GM21717 (cell line): Measurements from ENCODE around the gene S100A5.
"Not testable (repeated sequence)": the region's sequence is repeated elsewhere in the genome, so short reads cannot be mapped to it uniquely, and the experiment has no call there.

Experiments used
- ATAC-seq: cut with Tn5 transposase; IDR thresholded peaks from one replicate; pipeline ENCODE4 v1.9.1; 2021; ENCODE audit warnings: mild to moderate bottlenecking, moderate library complexity; ENCODE audit not compliant: unreplicated experiment

S100A5 gene

DNA sequence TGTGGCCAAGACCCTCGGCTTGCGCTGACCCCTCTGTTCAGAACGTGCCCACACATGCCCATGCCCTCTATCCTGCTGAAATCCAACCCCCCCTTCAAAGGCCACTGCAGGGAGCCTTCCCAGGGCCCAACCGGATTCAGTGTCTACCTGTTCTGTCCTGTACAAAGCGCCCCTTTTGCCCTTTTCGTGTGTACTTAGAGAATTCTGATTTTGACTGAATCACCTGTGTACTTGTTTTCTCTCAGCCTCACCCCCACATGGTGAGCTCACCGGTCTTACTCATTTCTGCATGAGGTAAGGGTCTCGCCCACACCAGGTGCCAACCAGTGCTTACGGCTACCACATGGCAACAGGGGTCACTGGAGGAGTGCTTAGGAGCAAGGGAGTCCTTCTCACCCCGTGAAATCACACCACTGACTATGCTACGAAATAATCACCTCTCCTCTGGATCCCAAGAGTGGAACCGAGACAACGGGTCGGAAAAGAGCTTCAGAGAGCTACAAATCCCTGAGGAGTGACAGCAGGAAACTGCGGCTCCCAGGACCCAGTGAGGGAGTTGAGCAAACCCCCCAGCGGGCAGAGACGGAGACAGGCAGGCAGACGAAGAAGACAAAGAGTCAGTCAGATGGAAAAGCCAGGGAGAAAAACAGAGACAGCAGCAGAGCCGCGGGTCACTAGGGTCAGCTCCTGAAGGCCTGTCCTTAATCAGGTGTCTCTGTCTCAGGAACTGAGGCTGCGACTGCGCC is 27.1 kb upstream of the S100A5 start:
- no peak for ATAC-seq

DNA sequence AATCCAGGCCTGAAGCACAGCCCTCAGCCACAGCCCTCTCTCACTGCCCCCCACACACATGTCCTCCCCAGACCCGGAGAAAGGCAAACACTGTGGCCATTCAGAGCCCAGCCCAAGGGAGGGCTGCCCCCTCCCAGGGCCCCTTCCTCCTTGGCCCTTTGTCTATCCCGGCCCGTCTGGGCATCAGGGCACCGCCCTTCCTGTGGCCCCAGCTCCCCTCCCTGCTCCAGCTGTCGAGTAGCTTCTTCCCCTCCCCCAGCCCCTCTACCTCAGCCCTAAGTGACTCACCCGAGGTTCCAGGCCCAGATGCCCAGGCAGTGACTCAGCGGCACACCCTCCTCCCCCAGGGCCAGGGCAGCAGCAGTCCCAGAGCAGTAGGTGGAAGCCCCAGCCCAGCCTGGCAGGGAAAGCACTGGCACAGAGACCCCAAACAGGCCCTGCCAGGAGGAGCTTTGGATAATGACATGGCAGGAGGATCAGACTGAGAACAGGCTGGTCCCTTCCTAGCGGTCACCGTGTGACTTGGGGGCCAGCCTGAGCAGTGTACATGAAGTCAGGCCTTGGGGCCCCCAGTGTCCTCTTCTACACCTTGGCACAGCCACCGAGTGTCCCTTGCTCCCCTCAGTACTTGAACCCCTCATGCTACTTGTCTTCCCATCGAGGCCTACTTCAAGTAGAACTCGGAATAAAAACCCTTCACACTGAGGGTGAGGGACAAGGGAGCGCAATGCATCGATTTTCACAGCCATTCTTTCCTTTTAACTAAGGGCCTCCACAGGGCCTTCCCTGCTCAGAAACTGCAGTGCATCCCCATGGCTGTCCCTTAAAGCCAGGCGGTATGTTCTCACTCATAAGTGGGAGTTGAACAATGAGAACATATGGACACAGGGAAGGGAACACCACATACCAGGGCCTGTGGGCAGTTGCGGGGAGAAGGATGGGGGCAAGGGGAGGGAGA is 26.0 kb upstream of the S100A5 start:
- no peak for ATAC-seq

DNA sequence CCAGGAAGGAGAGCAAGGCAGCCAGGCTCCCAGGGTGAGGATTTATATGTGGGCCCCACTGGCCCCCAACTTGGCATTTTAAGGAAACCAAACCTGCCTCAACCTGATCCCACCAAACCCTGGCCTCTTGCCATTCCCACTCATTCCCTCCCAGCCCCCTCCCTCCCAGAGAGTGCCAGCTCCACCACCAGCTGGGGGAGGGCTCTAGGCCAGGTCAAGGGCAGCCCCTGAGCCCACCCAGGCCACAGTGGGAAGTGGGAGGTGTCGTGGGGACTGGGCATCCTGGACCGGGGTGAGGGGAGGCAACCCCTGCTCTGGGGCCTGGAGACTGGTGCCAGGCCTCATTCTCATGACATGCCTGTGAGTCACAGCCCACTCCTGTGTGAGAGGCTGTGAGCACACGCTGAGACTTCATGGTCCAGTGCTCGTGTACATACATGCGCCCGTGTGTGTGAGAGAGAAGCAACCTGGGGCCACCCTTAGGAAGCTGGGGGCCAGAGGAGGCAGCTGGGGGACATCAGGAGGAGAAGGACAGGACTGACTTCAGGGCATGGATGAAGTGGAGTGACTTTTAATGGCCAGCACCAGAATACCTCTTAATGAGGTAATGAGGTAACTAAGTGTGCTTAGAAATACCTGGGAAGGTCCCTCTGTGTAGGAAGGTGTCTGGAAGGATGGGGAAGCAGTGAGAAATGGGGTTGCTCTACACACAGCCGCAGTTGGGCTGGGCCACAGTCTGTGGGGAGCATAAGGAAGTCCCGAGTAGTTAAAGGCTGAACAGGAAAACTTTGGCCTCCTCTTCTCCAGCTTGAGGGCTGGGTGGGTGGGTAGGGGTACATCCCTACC is 25.0 kb upstream of the S100A5 start, which contains the start of gene S100A2:
TSS of gene S100A2 (minus strand) at position 316 of the 846 bp plus-strand sequence. CDS start 1,967 bp downstream, outside the sequence.
- ATAC-seq: no peak

DNA sequence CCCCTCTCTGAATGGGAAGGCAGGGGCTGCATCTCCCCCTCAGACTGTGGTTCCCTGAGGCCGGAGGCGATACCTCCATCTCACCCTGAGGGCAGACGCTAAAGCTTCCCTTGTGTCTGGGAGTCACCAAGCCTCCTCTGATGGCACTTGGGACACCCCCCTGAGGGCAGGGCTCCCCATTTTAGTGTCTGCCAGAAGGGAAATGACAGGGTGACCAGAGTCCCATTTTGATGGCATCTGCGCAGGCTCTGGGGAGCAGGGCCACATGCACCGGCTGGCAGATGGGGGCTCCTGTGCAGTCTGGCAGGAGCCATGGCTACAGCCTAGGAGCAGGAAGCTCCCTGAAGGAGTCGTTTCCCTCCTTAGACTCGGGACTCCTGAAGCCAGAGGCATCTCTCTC is 23.3 kb upstream of the S100A5 start:
- no peak for ATAC-seq

DNA sequence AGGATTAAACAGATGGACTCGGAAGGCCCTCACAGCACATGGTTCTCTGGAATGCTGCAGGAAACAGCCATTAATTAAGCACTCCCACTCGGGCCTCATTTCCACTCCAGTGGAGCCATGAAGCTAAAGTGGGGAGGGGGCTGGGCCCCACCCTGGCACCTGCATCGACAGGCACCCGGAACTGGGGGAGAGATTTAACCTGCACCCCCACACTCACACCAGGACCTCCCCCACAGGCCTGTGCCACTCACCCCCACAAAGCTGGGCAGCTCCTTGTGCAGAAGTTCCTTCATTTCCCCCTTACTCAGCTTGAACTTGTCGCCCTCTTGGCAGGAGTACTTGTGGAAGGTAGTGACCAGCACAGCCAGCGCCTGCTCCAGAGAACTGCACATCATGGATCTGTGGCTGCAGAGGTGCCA is 22.8 kb upstream of the S100A5 start:
- no peak for ATAC-seq

DNA sequence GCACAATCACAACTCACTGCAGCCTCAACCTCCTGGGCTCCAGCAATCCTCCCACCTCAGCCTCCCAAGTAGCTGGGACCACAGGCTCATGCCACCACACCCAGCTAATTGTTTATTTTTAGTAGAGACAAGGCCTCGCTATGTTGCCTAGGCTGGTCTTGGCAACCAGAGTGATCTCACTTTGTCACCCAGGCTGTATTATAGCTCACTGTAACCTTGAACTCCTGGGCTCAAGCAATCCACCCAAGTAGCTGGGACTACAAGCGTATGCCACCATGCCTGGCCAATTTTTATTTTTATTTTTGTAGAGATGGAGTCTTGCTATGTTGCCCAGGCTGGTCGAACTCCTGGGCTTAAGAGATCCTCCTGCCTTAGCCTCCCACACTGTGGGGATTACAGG is 21.3 kb upstream of the S100A5 start:
- ATAC-seq: not testable (repeated sequence)

DNA sequence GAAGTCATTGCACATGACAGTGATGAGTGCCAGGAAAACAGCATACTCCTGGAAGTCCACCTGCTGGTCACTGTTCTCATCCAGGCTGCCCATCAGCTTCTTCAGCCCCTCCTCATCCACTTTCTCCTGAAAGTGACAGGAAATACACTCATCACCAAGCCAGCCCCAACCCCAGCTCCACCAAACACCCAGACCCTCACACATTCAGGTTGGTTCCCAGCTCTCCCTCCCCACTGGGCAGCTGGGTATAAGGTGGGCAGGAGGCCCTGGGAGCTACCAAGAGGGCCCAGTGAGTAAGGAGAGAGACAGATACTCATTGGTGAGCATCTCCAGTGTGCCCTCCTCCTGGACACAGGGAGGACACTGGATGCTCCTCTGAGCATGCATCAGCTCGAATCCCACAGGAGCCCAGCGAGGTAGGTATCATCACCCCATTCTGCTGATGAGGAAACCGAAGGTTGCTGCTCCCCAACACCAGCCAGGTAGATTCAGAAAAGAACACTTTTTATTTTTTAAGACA is 20.8 kb upstream of the S100A5 start:
- ATAC-seq: no peak

DNA sequence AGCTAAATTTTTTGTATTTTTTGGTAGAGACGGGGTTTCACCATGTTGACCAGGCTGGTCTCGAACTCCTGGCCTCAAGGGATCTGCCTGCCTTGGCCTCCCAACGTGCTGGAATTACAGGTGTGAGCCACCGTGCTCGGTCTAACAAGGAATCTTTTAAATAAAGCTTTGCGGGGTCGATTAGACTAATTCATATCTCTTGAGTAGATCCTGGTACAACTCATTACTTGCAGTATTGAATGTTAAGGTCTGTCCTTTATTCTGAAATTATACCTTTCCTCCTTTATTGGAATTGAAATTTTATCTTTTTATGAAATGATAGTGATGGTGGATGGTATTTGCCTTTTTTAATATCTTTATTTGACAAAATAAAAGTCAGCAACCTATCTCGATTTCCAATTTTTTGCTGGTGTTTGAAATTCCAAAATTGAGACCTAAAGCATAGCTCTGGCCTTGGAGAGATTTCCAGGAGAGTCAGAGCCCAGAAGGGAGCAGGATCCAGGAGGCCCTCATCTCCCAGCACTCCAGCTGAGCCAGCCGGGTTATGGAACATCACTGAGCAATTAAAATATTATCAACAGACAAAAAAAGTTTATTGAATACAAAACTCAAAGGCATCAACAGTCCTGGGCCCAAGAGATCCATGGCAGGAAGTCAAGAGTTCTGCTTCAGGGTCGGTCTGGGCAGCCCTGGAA is 20.2 kb upstream of the S100A5 start:
- ATAC-seq: no peak

DNA sequence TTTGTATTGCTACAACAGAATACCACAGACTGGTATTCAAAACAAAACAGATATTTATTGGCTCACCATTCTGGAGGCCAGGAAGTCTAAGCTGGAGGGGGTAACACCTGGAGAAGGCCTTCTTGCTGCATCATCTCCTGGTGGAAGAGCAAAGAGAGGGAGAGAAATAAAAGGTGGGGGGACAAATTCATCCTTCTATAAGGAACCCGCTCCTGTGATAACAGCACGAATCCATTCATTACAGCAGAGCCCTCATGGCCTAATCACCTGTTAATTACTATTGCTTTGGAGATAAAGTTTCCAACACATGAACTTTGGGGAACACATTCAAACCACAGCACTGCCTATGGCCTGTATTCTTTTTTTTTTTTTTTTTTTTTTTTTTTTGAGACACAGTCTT is 19.5 kb upstream of the S100A5 start:
- no peak for ATAC-seq

DNA sequence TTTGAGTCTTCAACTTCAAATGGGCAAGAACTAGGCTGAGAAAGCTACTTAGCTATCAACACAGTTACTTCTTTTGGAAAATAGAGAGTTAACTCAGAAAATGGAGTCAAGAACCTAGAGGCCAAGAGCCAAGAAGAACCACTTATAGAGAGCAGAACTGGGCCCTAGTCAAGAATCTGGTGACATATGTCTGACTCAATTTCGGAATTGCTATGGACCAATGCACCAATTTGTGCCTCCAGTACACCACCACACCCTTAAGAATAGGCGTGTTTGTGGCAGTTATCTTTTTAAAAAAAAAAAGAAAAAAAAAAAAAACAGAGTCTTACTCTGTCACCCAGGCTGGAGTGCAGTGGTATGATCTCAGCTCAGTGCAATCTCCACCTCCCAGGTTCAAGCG is 17.1 kb upstream of the S100A5 start:
- no peak for ATAC-seq

DNA sequence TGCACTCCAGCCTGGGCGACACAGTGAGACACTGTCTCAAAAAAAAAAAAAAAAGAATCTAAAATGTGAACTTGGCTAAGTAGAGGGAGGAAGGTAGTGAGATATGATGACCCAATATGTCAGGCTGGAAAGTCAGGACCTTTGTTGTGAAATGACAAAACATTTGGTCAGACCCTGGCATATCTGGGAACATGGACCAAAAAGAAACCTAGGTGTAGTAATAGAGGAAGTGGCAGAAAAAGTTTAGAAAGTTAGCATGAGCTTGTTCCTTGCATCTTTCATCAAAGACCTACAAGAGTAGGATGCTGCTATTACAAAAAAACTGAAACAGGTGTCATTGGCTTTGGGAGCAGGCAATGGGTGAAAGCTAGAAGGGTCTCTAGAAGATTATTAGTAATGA is 15.6 kb upstream of the S100A5 start:
- ATAC-seq: no peak

DNA sequence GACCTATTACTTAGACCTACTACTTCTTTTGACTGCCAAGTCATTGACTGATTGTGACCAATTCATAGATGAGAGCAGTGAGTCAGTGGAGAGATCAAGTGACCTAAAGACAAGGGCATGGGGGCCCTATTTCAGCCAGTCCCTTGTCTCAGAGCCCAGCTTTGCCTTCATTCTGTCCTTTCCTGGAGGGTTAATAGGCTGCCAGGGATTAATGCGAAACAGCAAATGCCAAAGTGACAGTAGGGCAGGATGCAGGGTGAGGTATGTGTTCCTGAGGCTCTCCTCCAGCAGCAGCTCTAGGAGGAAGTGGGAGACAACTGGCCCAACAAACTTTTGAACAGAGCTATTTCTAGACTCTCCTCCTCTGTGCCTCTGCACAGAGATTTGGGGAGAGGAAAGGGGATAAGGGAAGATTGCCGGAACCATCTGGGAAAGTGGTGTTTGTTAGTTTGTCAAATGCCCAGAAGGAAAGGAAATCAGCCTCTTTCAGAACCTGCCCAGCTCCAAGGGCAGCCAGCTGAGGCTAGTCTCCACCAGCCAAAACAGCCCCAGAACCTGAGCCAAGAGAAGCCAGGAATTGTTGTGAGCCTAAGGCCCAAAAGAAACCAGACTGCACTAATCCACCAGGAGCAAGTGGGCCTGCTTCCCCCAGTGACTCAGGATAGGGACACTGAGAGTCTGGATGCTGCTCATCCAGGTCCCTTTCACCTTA is 13.3 kb upstream of the S100A5 start:
- no peak for ATAC-seq

DNA sequence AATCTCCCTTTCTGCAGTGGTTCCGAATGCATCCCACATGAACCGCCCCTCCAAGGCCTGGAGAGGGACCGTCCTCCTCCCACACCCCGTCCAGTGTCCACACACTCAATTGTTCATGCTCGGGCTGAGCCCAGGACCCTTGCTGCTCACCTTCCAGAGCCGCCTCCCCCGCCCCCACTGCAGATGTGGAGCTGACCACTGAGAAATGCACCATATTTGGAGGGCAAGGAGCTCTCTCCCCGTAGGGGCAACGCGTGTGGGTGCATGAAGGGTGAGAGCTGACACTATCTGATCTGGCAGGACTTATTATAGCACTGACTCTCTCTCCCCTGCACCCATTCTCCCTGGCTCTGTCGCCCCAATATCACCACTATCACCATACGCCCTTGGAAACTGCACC is 12.4 kb upstream of the S100A5 start:
- ATAC-seq: no peak

DNA sequence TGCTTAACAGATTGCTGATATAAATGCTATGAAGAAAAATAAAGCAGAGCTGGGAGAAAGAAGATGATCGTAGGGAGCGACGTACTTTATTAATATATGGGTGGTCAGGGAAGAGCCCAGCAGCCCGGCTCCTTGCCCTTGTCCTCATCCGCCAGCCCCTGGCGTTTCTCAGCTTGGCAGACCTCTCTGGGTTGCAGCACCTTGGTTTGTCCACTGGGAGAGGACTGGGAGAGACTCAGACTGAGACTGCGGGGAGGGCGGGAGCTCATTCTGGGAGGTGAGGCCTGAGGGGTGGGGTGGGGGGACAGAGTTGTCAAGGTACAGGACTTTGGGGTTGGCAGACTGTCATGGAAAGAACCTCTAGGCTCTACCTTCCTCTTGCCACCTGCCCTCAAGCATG is 11.6 kb upstream of the S100A5 start:
- no peak for ATAC-seq

DNA sequence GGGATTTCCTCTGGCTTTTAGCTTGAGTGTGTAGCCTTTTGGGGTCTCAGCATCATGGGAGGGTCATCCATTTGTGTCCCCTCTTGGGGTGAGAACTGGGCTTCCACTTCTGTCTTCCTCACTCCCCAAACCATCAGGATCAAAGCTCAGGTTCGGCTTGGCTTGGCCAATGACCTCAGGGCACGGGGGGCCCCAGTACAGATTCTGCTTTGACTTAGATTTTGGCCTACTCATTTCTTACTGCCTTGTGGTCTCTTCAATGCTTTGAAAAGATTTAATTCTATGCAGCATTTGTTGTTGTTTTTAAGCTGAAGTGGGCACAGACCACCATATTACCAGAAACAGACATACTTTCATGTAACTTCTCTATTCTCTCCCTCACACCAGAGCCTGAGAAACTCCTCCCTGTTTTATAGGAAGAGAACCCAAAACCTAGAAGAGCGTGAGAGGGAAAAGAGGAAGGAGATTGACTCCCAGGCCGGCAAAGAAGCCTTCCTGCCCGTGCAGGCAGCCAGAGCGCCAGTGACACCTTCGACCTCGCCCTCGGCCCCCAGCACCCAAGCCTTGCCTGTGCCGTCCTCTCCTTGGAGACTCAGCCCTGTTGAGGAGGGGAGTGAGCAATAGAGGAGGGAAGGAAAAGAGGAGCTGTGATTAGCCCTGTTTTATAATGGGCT is 10.2 kb upstream of the S100A5 start:
- ATAC-seq: no peak

DNA sequence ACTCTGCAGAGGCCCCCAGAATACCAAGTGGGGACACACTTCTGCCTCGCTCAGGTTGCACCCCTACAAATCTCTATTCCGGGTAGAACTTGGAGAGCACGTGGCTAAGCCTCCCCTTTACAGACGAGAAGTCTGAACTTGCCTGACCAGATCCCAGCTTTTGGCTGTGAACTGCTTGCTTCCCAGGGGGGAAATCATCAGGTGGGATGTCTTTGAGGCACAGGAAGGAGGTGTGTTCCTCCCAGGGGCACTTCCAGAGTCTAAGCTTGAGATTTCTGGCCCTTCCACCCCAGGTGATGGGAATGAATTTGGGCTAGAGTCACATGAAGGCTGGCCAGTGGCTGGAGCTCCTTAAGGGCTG is 9.6 kb upstream of the S100A5 start:
- ATAC-seq: no peak

DNA sequence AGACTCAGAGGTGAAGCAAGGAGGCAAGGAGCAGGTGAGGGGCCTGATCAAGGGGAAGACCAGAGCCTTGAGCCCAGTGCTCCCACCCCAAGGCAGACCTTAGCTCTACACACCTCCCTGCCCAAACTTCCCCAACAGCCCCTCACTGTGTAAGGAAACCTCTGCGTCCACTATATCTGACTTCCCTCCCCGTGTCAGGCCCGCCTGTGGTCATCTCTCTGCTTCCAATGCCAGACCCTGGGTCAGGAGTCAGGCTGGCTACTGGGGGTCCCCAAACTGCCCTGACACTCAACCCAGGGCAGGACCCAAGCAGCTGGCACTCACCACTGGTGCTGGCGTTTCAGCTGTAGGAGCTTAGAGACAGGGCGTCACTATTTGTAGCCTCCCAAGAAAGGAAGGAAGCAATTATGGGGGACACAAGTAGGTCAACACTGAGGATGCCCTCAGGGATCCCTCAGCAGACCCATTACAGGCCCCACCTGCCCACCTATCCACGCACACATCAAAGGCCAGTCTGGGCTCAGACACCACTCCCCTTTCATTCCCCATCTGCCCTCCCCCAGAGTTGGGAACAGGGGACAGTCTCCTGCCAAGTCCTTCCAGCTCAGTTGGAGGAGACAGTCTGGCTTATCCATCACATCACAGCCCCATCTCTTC is 9.1 kb upstream of the S100A5 start:
- no peak for ATAC-seq
